GM18867 (cell line): ENCODE results near the gene PCBP1.
"Not testable (repeated sequence)": the region's sequence is repeated elsewhere in the genome, so short reads cannot be mapped to it uniquely, and the experiment has no call there.

Experiments
- ATAC-seq: cut with Tn5 transposase; IDR thresholded peaks from one replicate; pipeline ENCODE4 v1.9.1; 2021; ENCODE audit warnings: mild to moderate bottlenecking, moderate library complexity; ENCODE audit not compliant: unreplicated experiment

PCBP1 gene

DNA sequence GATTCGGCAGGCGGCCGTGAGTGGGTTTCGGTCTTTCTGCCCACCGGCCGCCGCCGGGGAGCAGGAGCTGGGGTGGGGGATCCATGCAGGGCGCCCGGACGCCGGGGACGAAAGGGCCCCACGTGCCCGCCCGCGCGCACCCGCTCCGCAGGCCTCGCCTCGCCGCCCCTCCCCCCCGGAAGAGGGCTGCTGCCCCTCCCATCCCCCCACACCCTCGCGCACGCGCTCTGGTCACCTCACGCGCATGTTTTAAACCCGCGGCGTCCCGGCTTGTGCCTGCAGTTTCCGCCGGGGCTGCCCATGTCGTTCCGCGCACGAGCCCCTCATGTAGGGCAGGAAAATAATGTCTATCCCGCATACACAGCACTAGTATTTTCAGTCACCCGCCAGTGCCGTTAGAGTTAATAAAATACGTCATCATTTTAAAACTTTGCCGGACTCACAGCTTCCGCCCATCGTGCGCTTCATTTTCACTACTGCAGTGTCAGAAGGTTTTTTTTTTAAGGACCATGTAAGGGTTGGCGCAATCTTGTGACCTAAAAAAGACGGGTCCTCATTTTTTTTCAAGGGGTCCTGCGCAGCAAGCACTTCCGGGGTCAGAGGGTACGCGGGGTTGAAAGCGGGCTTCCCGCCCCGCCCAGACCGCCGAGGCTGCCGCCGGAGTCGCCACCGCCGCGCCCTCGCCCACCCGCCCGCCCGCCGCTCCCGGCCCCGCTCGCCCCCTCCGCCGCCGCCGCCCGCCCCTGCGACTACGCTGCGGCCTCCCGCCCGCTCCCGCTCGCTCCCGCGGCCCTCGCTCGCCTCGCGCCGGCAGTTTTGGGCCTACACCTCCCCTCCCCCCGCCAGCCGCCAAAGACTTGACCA is at the start of gene PCBP1:
PCBP1 (plus strand) TSS at position 640 of the 864 bp plus-strand sequence. CDS start 267 bp downstream, outside the sequence.
- ATAC-seq = peak; percentile 40

DNA sequence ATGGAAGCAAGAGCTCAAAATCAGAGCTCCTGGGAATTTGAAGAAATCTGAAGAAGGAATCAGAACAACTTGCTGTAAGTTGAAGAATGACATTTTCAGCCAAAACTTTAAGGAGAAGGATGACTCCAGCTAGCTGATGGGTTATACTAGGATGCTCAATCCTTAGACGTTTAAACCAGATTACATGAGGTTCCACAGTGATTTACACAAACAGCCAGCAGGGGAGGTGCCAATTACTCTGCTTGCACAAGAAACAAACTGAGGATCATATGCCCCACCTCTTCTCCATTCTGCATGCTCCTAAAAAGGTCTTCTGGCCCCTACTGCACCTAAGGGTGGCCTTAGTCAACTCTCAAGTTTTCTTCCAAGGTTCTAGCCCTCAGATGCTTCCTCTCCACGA is 47.9 kb upstream of the PCBP1 start:
- ATAC-seq = no peak

DNA sequence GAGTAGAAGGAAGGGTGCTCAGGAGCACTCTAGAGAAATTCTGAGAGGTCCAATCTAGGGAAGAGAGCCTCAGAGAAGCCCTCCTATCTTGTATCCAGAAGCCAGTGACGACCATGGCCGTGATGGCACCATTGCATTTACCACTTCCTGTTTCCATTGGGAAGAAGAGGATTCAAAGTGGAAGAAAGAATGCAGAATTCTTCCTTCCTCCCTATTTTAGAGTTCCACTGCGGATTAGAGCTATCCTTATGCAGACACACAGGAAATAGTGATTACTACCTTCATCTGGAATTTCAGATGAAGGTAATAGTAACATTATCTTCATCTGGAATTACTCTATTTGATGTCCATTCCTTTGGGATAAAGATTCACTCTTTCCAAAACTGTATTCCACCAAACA is 45.6 kb upstream of the PCBP1 start:
- no peak for ATAC-seq

DNA sequence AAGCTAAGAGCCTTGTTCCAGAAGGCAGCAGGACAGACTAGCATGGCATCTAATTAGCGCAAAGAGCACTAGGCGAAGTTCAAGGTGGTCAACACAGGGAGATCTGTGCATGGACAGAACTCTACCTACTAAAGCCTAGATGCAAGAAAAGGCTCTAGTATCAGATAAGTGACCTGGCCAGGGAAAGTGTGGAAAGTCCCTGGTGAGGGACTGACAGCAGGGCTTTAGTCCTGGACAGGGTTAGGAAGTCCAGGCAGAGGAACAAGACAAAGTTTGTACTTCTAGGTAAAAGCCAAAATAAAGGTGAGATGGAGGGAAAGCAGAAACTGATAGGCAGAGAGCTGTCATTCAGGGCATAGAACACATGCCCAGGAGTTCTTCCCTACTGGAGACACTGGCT is 45.0 kb upstream of the PCBP1 start:
- ATAC-seq = no peak

DNA sequence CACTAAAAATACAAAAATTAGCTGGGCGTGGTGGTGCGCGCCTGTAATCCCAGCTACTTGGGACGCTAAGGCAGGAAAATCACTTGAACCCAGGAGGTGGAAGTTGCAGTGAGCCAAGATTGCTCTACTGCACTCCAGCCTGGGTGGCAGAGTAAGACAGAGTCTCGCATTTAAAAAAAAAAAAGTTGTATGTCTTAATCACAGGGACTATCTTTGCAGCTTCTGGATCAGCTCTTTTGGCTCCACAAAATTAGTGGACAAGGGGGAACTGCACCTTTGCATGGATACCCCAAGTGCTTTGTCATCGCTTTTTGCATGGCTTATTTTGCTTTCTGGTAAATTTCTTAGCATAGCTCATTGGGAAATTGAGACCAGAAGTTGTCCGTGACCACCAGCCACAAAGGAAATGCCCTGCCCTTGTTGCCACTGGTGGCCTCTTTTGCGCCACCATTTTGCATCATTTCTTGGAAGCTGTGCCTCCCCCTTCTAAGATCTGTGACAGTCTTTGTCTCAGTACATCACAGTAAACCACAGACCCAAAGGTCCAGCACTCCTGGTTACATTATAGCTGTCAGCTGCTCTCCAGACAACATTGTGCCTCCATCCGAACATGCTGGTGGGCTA is 43.9 kb upstream of the PCBP1 start:
- no peak for ATAC-seq

DNA sequence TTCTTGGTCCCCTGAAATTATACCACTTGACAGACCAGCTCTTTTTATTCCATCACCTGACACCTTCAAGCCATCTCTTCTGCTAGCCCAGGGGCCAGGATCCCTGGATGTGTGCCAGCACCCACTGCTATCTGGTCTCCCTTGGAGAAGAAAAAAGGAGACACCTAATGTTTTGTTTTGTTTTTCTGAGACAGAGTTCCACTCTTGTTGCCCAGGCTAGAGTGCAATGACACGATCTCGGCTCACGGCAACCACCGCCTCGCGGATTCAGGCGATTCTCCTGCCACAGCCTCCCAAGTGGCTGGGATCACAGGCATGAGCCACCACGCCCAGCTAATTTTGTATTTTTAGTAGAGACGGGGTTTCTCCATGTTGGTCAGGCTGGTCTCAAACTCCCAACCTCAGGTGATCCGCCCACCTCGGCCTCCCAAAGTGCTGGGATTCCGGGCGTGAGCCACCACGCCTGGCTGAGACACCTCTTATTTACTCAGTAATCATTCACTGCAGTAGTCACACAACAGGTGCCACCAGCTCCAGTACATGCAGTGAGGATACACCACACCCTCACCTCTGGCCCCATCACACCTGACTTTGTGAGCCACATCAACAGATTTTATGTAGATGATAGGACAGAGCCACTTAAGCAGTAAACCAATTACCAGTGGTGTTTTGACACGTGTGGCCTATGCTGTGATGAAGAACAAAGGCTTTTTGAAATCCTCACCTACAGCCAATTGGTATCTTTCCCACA is 42.8 kb upstream of the PCBP1 start:
- no peak for ATAC-seq

DNA sequence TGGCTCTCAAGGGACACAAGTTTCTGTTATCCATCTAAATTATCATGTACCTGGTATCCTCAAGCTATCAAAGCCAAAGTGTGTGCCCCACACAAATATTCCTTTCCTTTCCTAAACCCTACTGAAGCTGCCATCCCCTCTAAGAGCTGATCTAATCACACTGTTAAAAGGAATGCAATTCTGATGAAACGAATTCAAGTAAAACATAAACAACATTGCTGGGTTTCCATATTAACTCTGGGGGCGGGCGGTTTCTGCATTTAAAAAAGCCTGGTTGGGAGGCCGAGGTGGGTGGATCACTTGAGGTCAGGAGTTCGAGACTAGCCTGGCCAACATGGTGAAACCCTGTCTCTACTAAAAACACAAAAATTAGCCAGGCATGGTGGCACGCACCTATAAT is 41.9 kb upstream of the PCBP1 start:
- no peak for ATAC-seq

DNA sequence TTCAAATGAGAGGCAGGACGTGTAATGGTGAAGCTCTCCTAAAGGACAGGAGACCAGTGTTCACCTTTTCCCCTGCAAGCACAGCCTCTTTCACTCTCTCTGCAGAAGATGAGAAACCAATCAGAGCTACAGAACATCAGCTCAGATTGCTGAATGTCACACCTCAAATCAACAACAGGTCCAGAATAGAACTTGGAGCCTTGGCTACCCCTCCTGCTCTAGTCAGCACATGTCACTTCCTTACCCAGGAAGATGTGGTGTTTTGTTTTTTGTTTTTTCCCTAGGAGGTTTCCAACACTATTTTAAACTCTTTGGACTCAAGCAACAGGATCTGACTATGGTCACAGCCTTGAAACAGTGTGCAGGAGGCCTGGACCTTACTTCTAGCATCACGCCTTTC is 41.3 kb upstream of the PCBP1 start:
- ATAC-seq = no peak

DNA sequence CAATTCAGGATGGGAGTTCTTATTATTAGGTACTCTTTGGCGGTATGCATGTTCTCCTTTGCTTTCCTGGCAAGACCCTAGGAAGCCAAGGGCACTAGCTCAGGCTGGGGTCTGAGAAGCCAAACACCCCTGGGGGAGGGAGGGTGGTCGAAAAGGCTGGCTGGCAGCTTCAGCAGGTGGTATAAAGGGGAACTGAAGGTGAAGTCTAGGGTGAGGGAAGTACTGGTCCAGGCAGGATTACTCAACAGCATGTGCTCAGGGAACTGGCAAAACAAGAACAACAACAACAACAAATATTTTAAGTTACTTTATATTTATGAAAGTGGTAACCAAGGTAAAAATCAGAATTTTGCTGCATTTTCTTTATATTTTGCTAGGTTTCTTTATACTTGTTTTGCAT is 40.7 kb upstream of the PCBP1 start:
- no peak for ATAC-seq

DNA sequence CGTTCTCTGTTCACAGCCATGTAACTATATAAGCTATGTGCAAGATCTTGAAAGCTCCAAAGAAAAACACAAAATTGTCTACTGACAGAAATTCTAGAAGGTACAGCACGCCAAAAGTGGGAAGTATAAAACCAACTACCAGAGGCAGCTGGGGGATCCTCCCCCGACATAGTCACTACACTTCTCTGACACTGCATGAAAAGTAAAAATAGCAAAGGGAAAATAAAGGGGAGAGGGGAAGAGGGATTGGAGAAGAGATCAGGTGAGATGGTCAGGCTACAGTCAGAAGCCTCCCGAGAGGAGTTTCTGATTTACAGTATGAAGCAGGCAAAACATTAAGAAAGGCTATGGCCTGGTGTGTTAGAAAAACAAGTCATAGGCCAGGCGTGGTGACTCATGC is 39.8 kb upstream of the PCBP1 start:
- no peak for ATAC-seq

DNA sequence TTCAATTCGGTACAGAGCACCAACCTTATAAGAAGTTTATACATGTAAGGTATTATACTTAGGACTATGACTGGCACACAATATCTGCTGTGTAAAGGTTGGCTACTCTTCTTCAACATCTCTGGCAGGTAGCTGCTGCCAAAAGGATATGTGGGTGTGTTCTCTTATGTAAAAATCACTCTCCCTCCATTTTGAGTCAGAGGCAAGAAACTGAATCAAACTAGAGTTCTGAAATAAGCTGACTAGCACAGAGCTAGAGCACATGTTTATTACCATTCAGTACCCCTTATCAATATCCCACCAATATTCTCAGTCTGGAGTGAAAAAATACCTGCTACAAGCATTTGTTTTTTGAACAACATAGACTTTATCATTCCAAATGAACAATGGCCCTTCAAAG is 38.0 kb upstream of the PCBP1 start:
- no peak for ATAC-seq

DNA sequence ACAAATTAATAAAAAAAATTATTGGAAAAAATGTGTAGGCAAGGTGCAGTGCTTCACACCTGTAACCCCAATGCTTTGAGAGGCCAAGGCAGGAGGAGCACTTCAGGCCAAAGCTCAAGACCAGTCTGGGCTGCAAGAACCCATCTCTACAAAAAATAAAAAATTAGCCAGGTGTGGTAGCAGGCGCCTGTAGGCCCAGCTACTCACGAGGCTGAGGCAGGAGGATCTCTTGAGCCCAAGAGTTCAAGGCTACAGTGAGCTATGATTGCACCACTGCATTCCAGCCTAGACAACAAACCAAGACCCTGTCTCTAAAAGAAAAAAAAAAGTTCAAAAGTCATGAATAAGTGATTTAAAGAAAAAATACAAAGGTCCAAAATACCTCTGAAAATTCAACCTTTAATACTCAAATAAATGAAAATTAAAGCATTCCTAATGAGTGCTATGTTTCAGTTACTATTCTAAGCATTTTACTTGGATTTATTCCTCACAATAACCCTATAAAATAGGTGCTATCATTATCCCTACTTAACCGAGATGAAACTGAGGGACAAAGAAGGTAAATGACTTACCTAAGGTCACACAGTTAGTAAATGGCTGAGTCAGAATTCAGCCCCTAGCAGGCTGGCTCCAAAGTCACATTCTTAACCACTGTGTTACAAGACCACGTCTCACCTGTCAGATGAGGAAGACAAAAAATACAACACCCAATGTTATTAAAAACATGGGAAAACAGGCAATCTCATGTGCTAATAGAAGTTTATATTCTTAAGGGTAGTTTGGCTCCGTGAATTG is 36.4 kb upstream of the PCBP1 start:
- no peak for ATAC-seq

DNA sequence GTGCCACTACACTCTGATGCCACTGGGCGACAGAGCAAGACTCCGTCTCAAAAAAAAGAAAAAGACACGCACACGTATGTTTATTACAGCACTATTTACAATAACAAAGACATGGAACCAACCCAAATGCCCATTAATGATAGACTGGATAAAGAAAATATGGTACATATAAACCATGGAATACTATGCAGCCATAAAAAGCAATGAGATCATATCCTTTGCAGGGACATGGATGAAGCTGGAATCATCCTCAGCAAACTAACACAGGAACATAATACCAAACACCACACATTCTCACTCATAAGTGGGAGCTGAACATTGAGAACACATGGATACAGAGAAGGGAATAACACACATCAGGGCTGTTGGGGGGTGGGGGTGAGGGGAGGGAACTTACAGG is 32.0 kb upstream of the PCBP1 start:
- ATAC-seq = not testable (repeated sequence)

DNA sequence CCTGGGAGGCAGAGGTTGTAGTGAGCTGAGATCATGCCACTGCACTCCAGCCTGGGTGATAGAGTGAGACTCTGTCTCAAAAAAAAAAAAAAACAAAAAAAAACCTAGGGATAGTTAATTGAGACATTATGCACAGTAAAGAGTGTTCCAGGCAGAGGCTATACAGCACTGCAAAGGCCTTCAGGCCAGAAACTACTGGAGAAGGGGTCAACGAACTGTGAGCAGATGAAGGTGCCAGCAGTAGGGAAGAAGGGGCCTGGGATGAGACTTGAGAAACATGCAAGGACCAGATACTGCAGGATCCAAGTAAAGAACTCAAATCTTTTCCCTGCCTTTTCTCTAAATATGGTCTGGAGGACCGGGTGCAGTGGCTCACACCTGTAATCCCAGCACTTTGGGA is 26.0 kb upstream of the PCBP1 start:
- no peak for ATAC-seq

DNA sequence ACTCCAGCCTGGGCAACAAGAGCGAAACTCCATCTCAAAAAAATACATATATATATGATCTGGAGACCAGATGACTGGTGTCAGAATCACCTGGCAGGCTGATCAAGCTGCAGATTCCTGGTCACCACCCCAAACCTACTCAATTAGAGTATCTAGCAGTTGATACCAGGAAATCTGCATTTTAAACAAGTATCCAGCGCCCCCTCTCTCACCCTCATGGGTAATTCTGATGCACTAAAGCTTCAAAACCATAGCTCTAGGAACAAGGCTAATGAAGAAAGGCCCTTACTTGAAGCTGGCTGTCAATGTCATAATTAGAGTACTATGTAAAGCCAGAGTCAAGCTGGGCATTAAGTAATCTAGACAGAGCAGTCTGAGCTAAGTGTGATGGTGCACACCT is 25.0 kb upstream of the PCBP1 start:
- no peak for ATAC-seq

DNA sequence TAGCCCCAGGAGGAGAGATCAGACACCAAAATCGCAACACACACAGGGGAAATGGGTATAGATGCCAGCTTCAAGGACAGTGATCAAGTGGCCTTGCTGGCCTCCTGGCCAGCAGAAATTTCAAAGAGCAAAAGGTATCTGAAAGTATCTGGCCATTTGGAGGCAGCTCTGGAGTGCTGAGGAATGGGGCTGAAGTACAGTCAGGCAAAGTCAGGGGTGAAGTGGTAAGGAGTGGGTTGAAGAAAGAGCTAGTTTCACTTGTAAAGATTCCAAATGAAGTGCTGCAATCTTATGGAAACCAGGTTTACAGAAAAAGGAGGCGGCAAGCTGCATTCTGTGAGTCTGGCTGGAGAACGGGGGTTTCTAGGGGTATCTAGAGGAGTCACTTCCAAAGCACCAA is 19.2 kb upstream of the PCBP1 start:
- ATAC-seq = no peak

DNA sequence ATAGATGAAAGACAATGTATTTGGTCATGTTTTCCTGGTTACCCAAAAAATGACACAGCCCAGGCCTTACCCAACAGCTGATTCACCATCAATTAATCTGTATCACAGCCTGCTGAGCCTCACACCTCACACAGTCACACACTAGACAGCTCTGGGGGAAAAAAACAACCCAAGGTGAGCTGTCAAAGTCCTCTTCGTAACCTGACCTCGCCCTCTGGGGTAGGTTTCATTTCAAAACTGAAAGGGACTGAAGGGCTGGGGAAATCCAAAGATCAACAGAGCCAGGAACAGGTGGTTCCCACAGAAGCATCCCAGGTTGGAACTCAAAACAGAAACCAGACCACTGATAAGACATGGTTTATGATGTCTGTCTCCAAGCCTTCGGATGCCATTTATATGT is 18.2 kb upstream of the PCBP1 start:
- ATAC-seq = peak; percentile 79

DNA sequence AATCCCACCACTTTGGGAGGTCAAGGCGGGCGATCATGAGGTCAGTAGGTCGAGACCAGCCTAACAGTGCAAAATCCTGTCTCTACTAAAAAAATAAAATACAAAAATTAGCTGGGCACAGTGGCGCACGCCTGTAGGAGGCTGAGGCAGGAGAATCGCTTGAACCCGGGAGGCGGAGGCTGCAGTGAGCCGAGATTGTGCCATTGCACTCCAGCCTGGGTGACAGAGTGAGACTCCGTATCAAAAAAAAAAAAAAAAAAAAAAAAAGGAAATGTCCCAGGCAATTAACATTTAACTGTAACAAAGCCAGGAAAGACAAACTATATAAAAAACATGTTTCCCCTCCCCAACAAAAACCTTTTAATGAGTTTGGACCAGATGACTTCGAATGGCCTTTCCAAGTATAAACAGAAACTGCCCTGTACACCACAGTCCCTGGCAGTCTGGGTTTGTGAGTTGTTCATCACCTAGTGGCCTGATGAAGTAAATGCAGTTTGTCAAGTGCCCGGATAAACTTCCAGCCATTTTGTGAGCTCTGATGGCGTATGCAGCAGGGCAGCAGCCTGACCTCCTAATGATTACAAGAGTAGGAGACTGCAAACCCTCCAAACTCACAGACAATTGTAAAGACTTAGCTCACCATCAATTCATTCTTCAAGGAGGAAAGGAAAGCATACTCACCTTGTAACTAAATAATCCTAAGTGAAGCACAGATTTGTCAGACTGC is 16.6 kb upstream of the PCBP1 start:
- peak; percentile 68 for ATAC-seq

DNA sequence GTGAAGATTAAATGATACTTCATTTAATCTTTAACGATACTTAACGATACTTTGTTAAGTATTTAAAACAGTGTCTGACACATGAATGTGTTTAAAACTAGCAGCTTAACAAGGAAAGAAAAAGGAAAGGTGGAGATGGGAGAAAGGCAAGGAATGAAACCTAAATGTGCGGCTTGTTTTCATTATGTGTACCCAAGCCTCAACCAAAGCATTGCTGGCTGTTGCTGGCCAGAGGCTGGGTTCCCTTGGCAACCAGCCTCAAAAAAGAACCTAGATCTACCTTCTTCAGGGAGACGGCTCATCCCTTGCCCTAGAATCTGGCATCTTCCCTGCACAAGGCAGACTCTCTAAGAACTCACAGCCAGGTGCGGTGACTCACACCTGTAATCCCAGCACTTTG is 13.8 kb upstream of the PCBP1 start:
- no peak for ATAC-seq

DNA sequence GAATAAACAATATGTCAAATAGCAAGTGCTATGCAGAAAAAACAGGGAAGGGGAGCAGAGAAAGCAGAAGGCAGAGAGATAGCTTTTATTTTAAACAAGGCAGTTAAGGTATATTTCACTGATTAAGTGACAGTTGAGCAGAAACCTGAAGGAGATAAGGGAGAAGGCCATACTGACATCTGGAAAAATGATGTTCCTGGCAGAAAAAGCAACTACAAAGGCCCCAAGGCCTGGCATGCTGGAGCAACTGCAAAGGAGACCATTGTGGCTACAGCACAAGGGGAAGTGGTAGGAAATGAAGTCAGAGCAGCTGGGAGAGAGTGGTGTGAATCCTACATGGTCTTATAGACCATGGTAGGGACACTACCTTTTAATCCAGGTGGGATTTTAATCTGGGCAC is 8.9 kb upstream of the PCBP1 start:
- no peak for ATAC-seq
